Measurements from ENCODE around the gene DNAAF3. TPM values are rescaled to one million over a fixed set of nuclear protein-coding genes. Genes with fewer than 3 reads are reported as not detected.

DNAAF3 gene
- total RNA-seq, 2 donors from 2014 or later: 0.55 to 16.1 TPM

GRCh38 chr19:55146078-55146704 lies 20.2 kb downstream of the DNAAF3 start:
- no peak for DNase-seq (ENCODE audit: low spot score)
- no peaks in the 10 kb centered on the region for H3K9me3 ChIP-seq
- TF ChIP-seq POLR2A (IDR thresholded peaks at IDR 0.05) (no peak), POLR2AphosphoS5 (IDR thresholded peaks at IDR 0.05) (no peak), CTCF (IDR thresholded peaks at IDR 0.05) (no peak)
- 2% methylated on average over 40 of the region's 41 CpGs for WGBS
- H3K4me1 ChIP-seq (replicated peaks): peaks cover 4% of the 10 kb centered on the region
- intact Hi-C loops (cut with DNase I): no loop called here
- no peak overlapping the region for H3K27ac ChIP-seq
- no peak overlapping the region for H3K4me3 ChIP-seq
- H3K36me3 ChIP-seq: no peaks in the 10 kb centered on the region
- peaks cover 40% of the 10 kb centered on the region for H3K27me3 ChIP-seq (replicated peaks; ENCODE audit: insufficient read depth)

GRCh38 chr19:55145232-55145631 lies 21.2 kb downstream of the DNAAF3 start:
- TF ChIP-seq POLR2AphosphoS5 (IDR thresholded peaks at IDR 0.05) (no peak), POLR2A (IDR thresholded peaks at IDR 0.05) (no peak), CTCF (IDR thresholded peaks at IDR 0.05) (no peak)
- intact Hi-C loops (cut with DNase I): no loop called here
- H3K27ac ChIP-seq: no peak overlapping the region
- WGBS: 32% methylated on average over 3 of the region's 3 CpGs
- H3K27me3 ChIP-seq (replicated peaks; ENCODE audit: insufficient read depth): peaks cover 40% of the 10 kb centered on the region
- no peaks in the 10 kb centered on the region for H3K36me3 ChIP-seq
- DNase-seq (ENCODE audit: low spot score): no peak
- no peaks in the 10 kb centered on the region for H3K9me3 ChIP-seq
- no peak overlapping the region for H3K4me3 ChIP-seq
- H3K4me1 ChIP-seq (replicated peaks): peaks cover 4% of the 10 kb centered on the region

- 37% methylated on average over 21 of the region's 21 CpGs for WGBS
- DNase-seq (ENCODE audit: low spot score): no peak
- peaks cover 4% of the 10 kb centered on the region for H3K4me1 ChIP-seq (replicated peaks)
- no peak overlapping the region for H3K4me3 ChIP-seq
- TF ChIP-seq POLR2A (IDR thresholded peaks at IDR 0.05): no peak
- TF ChIP-seq POLR2AphosphoS5 (IDR thresholded peaks at IDR 0.05): no peak
- no peak for TF ChIP-seq CTCF (IDR thresholded peaks at IDR 0.05)
- no peaks in the 10 kb centered on the region for H3K36me3 ChIP-seq
- peaks cover 42% of the 10 kb centered on the region for H3K27me3 ChIP-seq (replicated peaks; ENCODE audit: insufficient read depth)
- no peaks in the 10 kb centered on the region for H3K9me3 ChIP-seq
- intact Hi-C loops (cut with DNase I): loop anchor here (2.0 to 5.0 kb wide), 2 partner anchors 276 to 361 kb away; no protein-coding TSS in a partner anchor
- H3K27ac ChIP-seq: no peak overlapping the region
Observed at GRCh38 chr19:55141696-55142095, 24.7 kb downstream of the DNAAF3 start.

DNA sequence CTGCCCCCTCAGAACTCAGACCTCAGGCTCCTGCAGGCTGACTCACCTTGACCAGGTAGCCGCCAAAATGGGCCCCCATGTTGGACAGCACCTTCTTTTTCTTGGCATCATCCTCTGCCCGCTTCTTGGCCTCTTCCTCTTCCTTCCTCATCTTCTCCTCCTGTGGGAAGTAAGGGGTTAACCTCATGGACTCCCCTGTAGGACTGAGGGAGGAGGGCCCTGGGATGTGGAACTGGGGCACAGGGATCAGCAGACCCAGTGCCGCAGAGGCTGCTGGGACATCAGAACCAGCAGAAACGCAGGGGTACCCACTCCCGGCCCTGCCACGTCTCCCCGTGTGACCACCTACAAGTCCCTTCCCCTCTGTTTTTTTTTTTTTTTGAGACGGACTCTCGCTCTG lies 28.5 kb downstream of the DNAAF3 start:
- WGBS: 54% methylated on average over 9 of the region's 9 CpGs
- Histone ChIP-seq H3K9me3 (no peaks in the 10 kb centered on the region), H3K4me1 (replicated peaks) (no peaks in the 10 kb centered on the region), H3K4me3 (no peak overlapping the region), H3K27ac (no peak overlapping the region), H3K36me3 (no peaks in the 10 kb centered on the region), H3K27me3 (replicated peaks; ENCODE audit: insufficient read depth) (peaks cover 19% of the 10 kb centered on the region)
- intact Hi-C loops (cut with DNase I): no loop called here
- no peak for DNase-seq (ENCODE audit: low spot score)
- TF ChIP-seq CTCF (IDR thresholded peaks at IDR 0.05): no peak
- TF ChIP-seq POLR2AphosphoS5 (IDR thresholded peaks at IDR 0.05): no peak
- TF ChIP-seq POLR2A (IDR thresholded peaks at IDR 0.05): no peak

DNA sequence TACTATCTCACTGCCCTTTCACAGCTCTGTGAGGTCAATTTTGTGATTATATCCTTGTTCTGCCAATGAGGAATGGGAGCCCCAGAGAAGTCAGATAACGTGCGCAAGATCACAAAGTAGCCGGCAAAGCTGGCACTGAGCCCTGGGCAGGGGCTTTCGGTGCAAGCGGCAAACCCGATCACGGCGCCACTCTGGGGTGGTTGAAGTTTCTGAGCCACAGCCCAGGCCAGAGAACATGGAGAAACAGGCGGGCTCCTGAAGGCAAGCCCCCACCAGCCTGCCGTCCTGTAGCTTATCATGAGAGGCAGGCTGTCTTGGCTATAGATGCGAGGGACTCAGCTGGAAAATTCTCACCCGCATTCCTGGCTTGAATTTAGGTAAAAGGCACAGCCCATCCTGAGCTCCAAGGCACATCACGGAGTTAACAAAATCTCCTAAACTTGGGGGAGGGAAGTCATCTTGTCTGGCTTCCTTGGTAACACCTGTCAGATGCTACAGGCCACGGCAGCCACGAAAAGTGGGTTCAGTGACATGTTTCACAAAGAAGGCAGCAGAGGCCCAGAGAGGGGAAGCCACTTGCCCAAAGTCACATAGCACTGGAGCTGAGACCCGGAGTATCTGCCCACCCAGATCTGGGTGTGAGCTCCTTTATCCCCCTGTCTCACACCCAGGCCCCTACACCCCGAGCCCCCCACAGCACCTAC lies 29.9 kb downstream of the DNAAF3 start:
- Histone ChIP-seq H3K9me3 (no peaks in the 10 kb centered on the region), H3K27me3 (replicated peaks; ENCODE audit: insufficient read depth) (peaks cover 7% of the 10 kb centered on the region), H3K4me3 (no peak overlapping the region), H3K27ac (no peak overlapping the region), H3K4me1 (replicated peaks) (no peaks in the 10 kb centered on the region), H3K36me3 (no peaks in the 10 kb centered on the region)
- 80% methylated on average over 17 of the region's 17 CpGs for WGBS
- DNase-seq (ENCODE audit: low spot score): no peak
- intact Hi-C loops (cut with DNase I): no loop called here
- TF ChIP-seq CTCF (IDR thresholded peaks at IDR 0.05) (no peak), POLR2A (IDR thresholded peaks at IDR 0.05) (no peak), POLR2AphosphoS5 (IDR thresholded peaks at IDR 0.05) (no peak)

Measured in prostate gland (tissue), 2 donors.